Glomerular visceral epithelial cell (primary cell): Measurements from ENCODE around the gene KLK7.

Experiments used
- DNase-seq: peaks from one replicate; pipeline ENCODE4 v3.0.0-alpha.2; 2016; ENCODE audit errors: extremely low spot score

KLK7 gene

DNA sequence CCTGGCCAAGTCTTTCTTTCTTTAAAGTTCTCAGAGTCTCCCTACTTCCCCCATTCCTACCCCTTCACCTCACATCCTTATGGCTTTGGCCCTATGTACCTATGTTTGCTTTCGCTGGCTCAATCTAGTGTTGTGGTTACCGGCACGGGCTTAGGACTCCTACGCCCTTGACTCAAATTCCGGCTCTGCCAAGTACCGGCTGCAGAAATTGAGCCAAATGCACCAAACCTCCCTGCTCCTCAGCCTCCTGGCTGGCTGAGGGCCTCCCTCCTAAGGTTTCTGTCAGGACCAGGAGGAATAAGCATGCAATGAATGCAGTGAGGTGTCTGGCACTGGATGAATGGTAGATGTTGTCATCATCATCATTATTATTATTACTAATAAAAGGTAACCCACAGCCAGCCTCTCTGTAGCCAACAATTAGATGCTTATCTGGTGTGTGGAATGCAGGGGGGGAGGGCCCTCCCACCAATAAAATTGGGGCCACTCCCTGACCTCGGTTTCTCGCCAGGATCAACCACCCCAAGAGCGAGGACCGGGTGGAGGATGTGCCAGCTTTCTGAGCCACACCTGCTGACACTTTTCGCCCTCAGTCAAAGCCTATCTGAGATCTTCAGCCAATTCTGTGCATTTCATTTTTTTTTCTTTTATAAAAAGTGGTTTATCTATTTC lies 51.6 kb downstream of the KLK7 start:
- DNase-seq: no peak

DNA sequence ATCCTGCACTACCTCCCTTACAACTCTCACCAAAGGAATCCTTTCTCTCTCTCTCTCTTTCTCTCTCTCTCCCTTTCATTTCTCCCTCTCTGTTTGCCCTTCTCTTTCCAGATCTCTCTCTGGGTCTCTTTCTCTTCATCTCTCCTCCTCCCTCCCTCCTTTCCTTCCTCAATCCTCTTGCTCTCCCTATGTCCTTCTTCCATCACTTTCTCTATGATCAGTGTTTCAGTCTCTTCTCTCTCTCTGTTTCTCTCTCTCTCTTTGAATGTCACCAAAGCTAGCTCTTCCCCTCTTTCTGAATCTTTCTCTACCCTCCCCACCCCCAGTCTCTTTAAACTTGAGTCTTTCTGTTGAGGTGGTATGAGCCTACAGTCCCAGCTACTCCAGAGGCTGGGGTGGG lies 52.7 kb downstream of the KLK7 start:
- no peak for DNase-seq

DNA sequence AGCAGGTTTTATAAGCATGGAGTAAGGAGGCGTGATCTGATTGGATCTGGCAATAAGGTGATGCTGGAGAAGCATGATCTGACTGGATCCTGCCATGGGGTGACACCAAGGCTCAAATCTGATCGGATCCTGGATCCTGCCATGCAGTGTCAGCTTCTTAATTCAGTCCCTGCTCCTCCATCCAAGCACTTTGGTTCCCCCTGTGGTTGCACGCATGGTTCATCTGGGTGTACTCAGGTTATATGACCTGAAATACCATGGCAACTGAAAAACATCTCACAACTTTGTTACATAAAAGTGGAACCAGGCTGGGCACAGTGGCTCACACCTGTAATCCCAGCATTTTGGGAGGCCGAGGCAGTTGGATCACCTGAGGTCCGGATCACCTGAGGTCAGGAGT lies 54.9 kb downstream of the KLK7 start:
- no peak for DNase-seq
